ENCODE data around the gene SPATS2L.

DNA sequence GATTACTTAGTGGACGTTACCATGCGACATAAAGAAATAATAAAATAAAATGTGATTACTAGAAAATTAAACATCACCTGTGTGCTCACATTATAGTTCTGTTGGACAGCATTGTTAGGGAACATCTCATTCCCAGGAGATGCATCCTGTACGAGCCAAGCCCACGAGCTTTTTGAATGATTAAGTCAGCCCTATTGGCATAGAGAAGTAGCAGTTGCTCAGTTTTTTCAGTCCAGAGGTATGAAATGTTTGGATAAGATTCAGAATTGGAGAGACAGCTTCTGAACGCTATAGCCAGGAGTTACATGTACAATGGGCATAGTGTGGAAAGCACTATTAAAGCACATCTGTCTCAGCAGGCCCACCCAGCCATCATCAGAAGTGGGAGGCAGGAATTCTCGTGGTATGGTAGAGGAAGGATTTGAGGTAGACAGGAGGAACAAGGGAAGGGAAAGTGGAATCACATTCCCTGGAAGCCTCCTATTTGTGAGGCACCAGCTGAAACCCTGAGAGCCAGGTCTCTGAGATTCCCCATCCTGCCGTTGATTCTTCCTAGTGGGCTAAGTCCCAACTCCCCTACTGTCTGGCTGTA lies 8.6 kb downstream of the SPATS2L start:
- TF ChIP-seq, protein P1, sequence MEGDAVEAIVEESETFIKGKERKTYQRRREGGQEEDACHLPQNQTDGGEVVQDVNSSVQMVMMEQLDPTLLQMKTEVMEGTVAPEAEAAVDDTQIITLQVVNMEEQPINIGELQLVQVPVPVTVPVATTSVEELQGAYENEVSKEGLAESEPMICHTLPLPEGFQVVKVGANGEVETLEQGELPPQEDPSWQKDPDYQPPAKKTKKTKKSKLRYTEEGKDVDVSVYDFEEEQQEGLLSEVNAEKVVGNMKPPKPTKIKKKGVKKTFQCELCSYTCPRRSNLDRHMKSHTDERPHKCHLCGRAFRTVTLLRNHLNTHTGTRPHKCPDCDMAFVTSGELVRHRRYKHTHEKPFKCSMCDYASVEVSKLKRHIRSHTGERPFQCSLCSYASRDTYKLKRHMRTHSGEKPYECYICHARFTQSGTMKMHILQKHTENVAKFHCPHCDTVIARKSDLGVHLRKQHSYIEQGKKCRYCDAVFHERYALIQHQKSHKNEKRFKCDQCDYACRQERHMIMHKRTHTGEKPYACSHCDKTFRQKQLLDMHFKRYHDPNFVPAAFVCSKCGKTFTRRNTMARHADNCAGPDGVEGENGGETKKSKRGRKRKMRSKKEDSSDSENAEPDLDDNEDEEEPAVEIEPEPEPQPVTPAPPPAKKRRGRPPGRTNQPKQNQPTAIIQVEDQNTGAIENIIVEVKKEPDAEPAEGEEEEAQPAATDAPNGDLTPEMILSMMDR (IDR thresholded peaks at IDR 0.05; ENCODE audit: insufficient read depth, low read depth, low read length): no peak
- no peak for TF ChIP-seq EZH2 (IDR thresholded peaks at IDR 0.05; ENCODE audit: insufficient read depth, low read length)
